GM23338 (cell line): ENCODE measurements around the gene PAGE5. TPM values are rescaled to one million over a fixed set of nuclear protein-coding genes. Genes with fewer than 3 reads are reported as not detected.

ENCODE experiments used
- ATAC-seq: fragments of 200-7000 bp; cut with Tn5 transposase; 3 replicates; pipeline ENCODE4 v1.9.1; 2020
- DNase-seq: peaks from one replicate; pipeline ENCODE4 v3.0.0-alpha.2; 2015; ENCODE audit warnings: low spot score
- H2AFZ ChIP-seq: fragments of 200-600 bp; sonication (generic); 2 replicates; pipeline ENCODE4 v1.8.0; 2016; ENCODE audit warnings: antibody characterized with exemption, mild to moderate bottlenecking, moderate library complexity
- H3F3A ChIP-seq: fragments of 200-600 bp; sonication (generic); replicated peaks from 2 replicates; pipeline ENCODE4 v1.8.0; 2017; ENCODE audit warnings: antibody characterized with exemption, mixed run types, low read depth
- H3K27ac ChIP-seq: fragments of 200-600 bp; sonication (generic); 2 replicates; pipeline ENCODE4 v1.6.1; 2016; ENCODE audit warnings: low read depth
- H3K27me3 ChIP-seq: fragments of 200-600 bp; sonication (generic); 2 replicates; pipeline ENCODE4 v1.8.0; 2016; ENCODE audit warnings: mild to moderate bottlenecking, mixed run types, moderate library complexity; ENCODE audit not compliant: insufficient read depth
- H3K36me3 ChIP-seq: fragments of 200-600 bp; sonication (generic); 2 replicates; pipeline ENCODE4 v1.8.0; 2016; ENCODE audit warnings: mild to moderate bottlenecking; ENCODE audit not compliant: insufficient read depth
- H3K4me1 ChIP-seq: fragments of 200-600 bp; sonication (generic); 2 replicates; pipeline ENCODE4 v1.8.0; 2016; ENCODE audit warnings: mild to moderate bottlenecking, moderate library complexity; ENCODE audit not compliant: insufficient read depth
- H3K4me2 ChIP-seq: fragments of 200-600 bp; sonication (generic); 2 replicates; pipeline ENCODE4 v1.7.1; 2017; ENCODE audit warnings: mixed run types
- H3K4me3 ChIP-seq: fragments of 200-600 bp; sonication (generic); 2 replicates; pipeline ENCODE4 v1.6.1; 2016; ENCODE audit warnings: mixed run types
- H3K79me2 ChIP-seq: fragments of 200-600 bp; sonication (generic); replicated peaks from 2 replicates; pipeline ENCODE4 v1.8.0; 2017; ENCODE audit warnings: mild to moderate bottlenecking; ENCODE audit not compliant: insufficient read depth
- H3K9me2 ChIP-seq: fragments of 200-600 bp; sonication (generic); 2 replicates; pipeline ENCODE4 v1.8.0; 2017; ENCODE audit not compliant: insufficient read depth
- H4K20me1 ChIP-seq: fragments of 200-600 bp; sonication (generic); replicated peaks from 2 replicates; pipeline ENCODE4 v1.8.0; 2017; ENCODE audit warnings: mild to moderate bottlenecking; ENCODE audit not compliant: insufficient read depth
- H3K27ac Mint-ChIP-seq: 2 replicates; pipeline ENCODE4 v1.8.0; 2020; ENCODE audit warnings: inconsistent platforms, mild to moderate bottlenecking, moderate library complexity, mixed read lengths
- H3K27me3 Mint-ChIP-seq: 3 replicates; pipeline ENCODE4 v1.8.0; 2022; ENCODE audit warnings: low read depth, mild to moderate bottlenecking, moderate library complexity, mixed read lengths, inconsistent platforms; ENCODE audit not compliant: insufficient read depth, poor library complexity
- H3K36me3 Mint-ChIP-seq: 3 replicates; pipeline ENCODE4 v1.8.0; 2021; ENCODE audit warnings: low read depth, mild to moderate bottlenecking, inconsistent platforms, moderate library complexity, mixed read lengths
- H3K4me1 Mint-ChIP-seq: 3 replicates; pipeline ENCODE4 v1.8.0; 2020; ENCODE audit warnings: mild to moderate bottlenecking, inconsistent platforms, mixed read lengths
- H3K4me3 Mint-ChIP-seq: 3 replicates; pipeline ENCODE4 v1.8.0; 2021; ENCODE audit warnings: moderate library complexity, mild to moderate bottlenecking, inconsistent platforms, mixed read lengths
- H3K9me3 Mint-ChIP-seq: 3 replicates; pipeline ENCODE4 v1.8.0; 2020; ENCODE audit warnings: moderate library complexity, mild to moderate bottlenecking, inconsistent platforms, mixed read lengths
- CREB1 ChIP-seq: fragments of 250-450 bp; sonication (Bioruptor Pico); IDR thresholded peaks from 2 replicates; pipeline ENCODE4 v1.5.0; 2020; ENCODE audit warnings: low read depth, mild to moderate bottlenecking, moderate library complexity
- EZH2 ChIP-seq: fragments of 200-600 bp; sonication (generic); IDR thresholded peaks from one replicate; pipeline ENCODE4 v1.8.0; 2017; ENCODE audit warnings: antibody characterized with exemption, mild to moderate bottlenecking, low read depth; ENCODE audit not compliant: unreplicated experiment
- EZH2phosphoT487 ChIP-seq: fragments of 200-600 bp; sonication (generic); IDR thresholded peaks from one replicate; pipeline ENCODE4 v1.8.1; 2018; ENCODE audit warnings: antibody characterized with exemption; ENCODE audit not compliant: unreplicated experiment
- JUNB ChIP-seq: IDR thresholded peaks from one replicate; pipeline ENCODE4 v1.6.1; 2016; ENCODE audit warnings: antibody characterized with exemption; ENCODE audit not compliant: unreplicated experiment
- NANOG ChIP-seq: IDR thresholded peaks from 2 replicates; pipeline ENCODE4 v1.6.1; 2016; ENCODE audit warnings: antibody characterized with exemption, borderline replicate concordance
- POLR2AphosphoS5 ChIP-seq: IDR thresholded peaks from 2 replicates; pipeline ENCODE4 v1.6.1; 2016; ENCODE audit warnings: antibody characterized with exemption, low read depth
- STAT1 ChIP-seq: IDR thresholded peaks from one replicate; pipeline ENCODE4 v1.6.1; 2016; ENCODE audit warnings: antibody characterized with exemption; ENCODE audit not compliant: unreplicated experiment
- ZNF114 ChIP-seq: fragments of 250-450 bp; sonication (Bioruptor Pico); IDR thresholded peaks from 2 replicates; pipeline ENCODE4 v1.5.0; 2020; ENCODE audit warnings: mild to moderate bottlenecking, moderate library complexity
- ZNF331 ChIP-seq: fragments of 250-450 bp; sonication (Bioruptor Pico); IDR thresholded peaks from 2 replicates; pipeline ENCODE4 v1.5.0; 2020; ENCODE audit warnings: low read depth, mild to moderate bottlenecking, moderate library complexity
- long read RNA-seq: library from polyadenylated mRNA; unstranded; transcript quantifications from one replicate; pipeline ENCODE4 v2.0.0, GENCODE V29; 2020; ENCODE audit not compliant: unreplicated experiment
- polyA plus RNA-seq: library from polyadenylated mRNA; unstranded; fragments of >200 nt; fragmentation: Nextera tagmentation; extraction: Ambion mirVana; gene quantifications from 2 replicates; pipeline ENCODE4 v1.2.1, GENCODE V29; 2016
- total RNA-seq: library from RNA; depleted of rRNA; stranded (reverse); fragments of >200 nt; shearing (Covaris generic); gene quantifications from 2 replicates; pipeline ENCODE4 v1.2.3, GENCODE V29; 2014; rRNA removed
- TF ChIP-seq, protein P1 (sequence below): IDR thresholded peaks from one replicate; pipeline ENCODE4 v1.6.1; 2018; ENCODE audit warnings: antibody characterized with exemption; ENCODE audit not compliant: unreplicated experiment
- TF ChIP-seq, protein P2 (sequence below), 2 experiments: fragments of 200-600 bp in 1 of 2; sonication (generic) in 1 of 2; conservative IDR thresholded peaks; 2 replicates each; pipeline versions ENCODE4 v1.5.1 to v1.6.1; 2016 to 2017; ENCODE audit warnings: antibody characterized with exemption in 2 of 2, low read depth in 2 of 2, mild to moderate bottlenecking in 2 of 2, moderate library complexity in 1 of 2
- TF ChIP-seq, protein P3 (sequence below): fragments of 250-450 bp; sonication (Bioruptor Pico); IDR thresholded peaks from 2 replicates; pipeline ENCODE4 v1.5.0; 2020; ENCODE audit warnings: mild to moderate bottlenecking, moderate library complexity
- TF ChIP-seq, protein P4 (sequence below): IDR thresholded peaks from 2 replicates; pipeline ENCODE4 v1.6.1; 2016; ENCODE audit warnings: antibody characterized with exemption

The PAGE5 gene, protein sequence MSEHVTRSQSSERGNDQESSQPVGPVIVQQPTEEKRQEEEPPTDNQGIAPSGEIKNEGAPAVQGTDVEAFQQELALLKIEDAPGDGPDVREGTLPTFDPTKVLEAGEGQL
- total RNA-seq (not detected in 2 replicates), polyA plus RNA-seq (not detected in 2 replicates)
- long read RNA-seq: 0 reads

DNA sequence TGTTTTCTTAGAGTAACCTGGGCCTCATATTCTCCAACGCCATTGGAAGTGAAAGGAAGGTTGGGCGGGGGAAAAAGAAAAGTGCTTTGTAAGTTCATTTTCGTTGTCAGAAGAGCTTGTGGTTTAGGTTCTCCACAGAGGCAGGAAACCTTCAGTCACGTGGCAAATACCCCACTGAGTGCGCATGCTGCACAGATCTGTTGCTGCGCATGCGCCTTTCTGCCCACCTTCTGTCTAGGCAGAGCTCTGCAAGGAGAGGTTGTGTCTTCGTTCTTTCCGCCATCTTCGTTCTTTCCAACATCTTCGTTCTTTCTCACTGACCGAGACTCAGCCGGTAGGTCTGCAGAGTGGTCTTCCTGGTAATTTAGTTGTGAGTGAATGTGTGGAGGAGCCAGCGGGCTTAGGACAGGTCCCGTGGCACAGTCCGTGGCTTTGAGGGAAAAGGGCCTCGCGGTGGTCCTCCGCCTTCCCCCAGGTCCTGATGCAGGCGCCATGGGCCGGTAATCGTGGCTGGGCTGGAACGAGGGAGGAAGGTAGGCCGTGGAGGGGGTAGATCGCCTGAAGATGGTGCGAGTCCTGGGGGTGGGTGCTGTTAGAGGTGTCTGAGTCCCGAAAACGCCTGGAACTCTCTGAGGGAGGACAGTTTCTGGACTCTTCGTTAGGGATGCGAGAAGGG lies at the start of gene PAGE5:
Gene PAGE5, plus strand, starts transcription at position 228 of the 676 bp plus-strand sequence. CDS start 1,037 bp downstream, outside the sequence.
- no peak for DNase-seq
- no peaks in the 10 kb centered on the region for H3K9me2 ChIP-seq
- Mint-ChIP-seq H3K4me3 (no peak within 1 kb of the TSS), H3K9me3 (peaks cover 68% of the 10 kb centered on the region), H3K36me3 (no peaks in the 10 kb centered on the region; the same call in 2 of the 3 replicates), H3K27ac (no peak within 1 kb of the TSS), H3K4me1 (no peaks in the 10 kb centered on the region), H3K27me3 (no peaks in the 10 kb centered on the region)
- no peak for ATAC-seq
- H3K79me2 ChIP-seq: no peaks in the 10 kb centered on the region
- H2AFZ ChIP-seq: no peak within 1 kb of the TSS
- no peak within 1 kb of the TSS for H3K4me3 ChIP-seq
- H3K27me3 ChIP-seq: no peaks in the 10 kb centered on the region
- no peak within 1 kb of the TSS for H3K27ac ChIP-seq
- H3K4me1 ChIP-seq: no peaks in the 10 kb centered on the region
- H3F3A ChIP-seq: no peaks in the 10 kb centered on the region
- no peaks in the 10 kb centered on the region for H3K36me3 ChIP-seq
- no peak within 1 kb of the TSS for H3K4me2 ChIP-seq
- TF ChIP-seq ZNF331 (CRISPR knock-in tag) (no peak), STAT1 (no peak), ZNF114 (CRISPR knock-in tag) (no peak), NANOG (no peak), JUNB (no peak), EZH2phosphoT487 (no peak), CREB1 (no peak), POLR2AphosphoS5 (no peak), EZH2 (no peak)
- TF ChIP-seq, protein P1, sequence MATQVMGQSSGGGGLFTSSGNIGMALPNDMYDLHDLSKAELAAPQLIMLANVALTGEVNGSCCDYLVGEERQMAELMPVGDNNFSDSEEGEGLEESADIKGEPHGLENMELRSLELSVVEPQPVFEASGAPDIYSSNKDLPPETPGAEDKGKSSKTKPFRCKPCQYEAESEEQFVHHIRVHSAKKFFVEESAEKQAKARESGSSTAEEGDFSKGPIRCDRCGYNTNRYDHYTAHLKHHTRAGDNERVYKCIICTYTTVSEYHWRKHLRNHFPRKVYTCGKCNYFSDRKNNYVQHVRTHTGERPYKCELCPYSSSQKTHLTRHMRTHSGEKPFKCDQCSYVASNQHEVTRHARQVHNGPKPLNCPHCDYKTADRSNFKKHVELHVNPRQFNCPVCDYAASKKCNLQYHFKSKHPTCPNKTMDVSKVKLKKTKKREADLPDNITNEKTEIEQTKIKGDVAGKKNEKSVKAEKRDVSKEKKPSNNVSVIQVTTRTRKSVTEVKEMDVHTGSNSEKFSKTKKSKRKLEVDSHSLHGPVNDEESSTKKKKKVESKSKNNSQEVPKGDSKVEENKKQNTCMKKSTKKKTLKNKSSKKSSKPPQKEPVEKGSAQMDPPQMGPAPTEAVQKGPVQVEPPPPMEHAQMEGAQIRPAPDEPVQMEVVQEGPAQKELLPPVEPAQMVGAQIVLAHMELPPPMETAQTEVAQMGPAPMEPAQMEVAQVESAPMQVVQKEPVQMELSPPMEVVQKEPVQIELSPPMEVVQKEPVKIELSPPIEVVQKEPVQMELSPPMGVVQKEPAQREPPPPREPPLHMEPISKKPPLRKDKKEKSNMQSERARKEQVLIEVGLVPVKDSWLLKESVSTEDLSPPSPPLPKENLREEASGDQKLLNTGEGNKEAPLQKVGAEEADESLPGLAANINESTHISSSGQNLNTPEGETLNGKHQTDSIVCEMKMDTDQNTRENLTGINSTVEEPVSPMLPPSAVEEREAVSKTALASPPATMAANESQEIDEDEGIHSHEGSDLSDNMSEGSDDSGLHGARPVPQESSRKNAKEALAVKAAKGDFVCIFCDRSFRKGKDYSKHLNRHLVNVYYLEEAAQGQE: no peak
- TF ChIP-seq, protein P2, sequence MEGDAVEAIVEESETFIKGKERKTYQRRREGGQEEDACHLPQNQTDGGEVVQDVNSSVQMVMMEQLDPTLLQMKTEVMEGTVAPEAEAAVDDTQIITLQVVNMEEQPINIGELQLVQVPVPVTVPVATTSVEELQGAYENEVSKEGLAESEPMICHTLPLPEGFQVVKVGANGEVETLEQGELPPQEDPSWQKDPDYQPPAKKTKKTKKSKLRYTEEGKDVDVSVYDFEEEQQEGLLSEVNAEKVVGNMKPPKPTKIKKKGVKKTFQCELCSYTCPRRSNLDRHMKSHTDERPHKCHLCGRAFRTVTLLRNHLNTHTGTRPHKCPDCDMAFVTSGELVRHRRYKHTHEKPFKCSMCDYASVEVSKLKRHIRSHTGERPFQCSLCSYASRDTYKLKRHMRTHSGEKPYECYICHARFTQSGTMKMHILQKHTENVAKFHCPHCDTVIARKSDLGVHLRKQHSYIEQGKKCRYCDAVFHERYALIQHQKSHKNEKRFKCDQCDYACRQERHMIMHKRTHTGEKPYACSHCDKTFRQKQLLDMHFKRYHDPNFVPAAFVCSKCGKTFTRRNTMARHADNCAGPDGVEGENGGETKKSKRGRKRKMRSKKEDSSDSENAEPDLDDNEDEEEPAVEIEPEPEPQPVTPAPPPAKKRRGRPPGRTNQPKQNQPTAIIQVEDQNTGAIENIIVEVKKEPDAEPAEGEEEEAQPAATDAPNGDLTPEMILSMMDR (conservative IDR thresholded peaks at IDR 0.05; ENCODE audit: low read depth in 2 of 2): no peak
- TF ChIP-seq, protein P3, sequence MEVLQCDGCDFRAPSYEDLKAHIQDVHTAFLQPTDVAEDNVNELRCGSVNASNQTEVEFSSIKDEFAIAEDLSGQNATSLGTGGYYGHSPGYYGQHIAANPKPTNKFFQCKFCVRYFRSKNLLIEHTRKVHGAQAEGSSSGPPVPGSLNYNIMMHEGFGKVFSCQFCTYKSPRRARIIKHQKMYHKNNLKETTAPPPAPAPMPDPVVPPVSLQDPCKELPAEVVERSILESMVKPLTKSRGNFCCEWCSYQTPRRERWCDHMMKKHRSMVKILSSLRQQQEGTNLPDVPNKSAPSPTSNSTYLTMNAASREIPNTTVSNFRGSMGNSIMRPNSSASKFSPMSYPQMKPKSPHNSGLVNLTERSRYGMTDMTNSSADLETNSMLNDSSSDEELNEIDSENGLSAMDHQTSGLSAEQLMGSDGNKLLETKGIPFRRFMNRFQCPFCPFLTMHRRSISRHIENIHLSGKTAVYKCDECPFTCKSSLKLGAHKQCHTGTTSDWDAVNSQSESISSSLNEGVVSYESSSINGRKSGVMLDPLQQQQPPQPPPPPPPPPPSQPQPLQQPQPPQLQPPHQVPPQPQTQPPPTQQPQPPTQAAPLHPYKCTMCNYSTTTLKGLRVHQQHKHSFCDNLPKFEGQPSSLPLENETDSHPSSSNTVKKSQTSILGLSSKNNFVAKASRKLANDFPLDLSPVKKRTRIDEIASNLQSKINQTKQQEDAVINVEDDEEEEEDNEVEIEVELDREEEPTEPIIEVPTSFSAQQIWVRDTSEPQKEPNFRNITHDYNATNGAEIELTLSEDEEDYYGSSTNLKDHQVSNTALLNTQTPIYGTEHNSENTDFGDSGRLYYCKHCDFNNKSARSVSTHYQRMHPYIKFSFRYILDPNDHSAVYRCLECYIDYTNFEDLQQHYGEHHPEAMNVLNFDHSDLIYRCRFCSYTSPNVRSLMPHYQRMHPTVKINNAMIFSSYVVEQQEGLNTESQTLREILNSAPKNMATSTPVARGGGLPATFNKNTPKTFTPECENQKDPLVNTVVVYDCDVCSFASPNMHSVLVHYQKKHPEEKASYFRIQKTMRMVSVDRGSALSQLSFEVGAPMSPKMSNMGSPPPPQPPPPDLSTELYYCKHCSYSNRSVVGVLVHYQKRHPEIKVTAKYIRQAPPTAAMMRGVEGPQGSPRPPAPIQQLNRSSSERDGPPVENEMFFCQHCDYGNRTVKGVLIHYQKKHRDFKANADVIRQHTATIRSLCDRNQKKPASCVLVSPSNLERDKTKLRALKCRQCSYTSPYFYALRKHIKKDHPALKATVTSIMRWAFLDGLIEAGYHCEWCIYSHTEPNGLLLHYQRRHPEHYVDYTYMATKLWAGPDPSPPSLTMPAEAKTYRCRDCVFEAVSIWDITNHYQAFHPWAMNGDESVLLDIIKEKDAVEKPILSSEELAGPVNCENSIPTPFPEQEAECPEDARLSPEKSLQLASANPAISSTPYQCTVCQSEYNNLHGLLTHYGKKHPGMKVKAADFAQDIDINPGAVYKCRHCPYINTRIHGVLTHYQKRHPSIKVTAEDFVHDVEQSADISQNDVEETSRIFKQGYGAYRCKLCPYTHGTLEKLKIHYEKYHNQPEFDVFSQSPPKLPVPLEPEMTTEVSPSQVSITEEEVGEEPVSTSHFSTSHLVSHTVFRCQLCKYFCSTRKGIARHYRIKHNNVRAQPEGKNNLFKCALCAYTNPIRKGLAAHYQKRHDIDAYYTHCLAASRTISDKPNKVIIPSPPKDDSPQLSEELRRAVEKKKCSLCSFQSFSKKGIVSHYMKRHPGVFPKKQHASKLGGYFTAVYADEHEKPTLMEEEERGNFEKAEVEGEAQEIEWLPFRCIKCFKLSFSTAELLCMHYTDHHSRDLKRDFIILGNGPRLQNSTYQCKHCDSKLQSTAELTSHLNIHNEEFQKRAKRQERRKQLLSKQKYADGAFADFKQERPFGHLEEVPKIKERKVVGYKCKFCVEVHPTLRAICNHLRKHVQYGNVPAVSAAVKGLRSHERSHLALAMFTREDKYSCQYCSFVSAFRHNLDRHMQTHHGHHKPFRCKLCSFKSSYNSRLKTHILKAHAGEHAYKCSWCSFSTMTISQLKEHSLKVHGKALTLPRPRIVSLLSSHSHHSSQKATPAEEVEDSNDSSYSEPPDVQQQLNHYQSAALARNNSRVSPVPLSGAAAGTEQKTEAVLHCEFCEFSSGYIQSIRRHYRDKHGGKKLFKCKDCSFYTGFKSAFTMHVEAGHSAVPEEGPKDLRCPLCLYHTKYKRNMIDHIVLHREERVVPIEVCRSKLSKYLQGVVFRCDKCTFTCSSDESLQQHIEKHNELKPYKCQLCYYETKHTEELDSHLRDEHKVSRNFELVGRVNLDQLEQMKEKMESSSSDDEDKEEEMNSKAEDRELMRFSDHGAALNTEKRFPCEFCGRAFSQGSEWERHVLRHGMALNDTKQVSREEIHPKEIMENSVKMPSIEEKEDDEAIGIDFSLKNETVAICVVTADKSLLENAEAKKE: no peak
- TF ChIP-seq, protein P4, sequence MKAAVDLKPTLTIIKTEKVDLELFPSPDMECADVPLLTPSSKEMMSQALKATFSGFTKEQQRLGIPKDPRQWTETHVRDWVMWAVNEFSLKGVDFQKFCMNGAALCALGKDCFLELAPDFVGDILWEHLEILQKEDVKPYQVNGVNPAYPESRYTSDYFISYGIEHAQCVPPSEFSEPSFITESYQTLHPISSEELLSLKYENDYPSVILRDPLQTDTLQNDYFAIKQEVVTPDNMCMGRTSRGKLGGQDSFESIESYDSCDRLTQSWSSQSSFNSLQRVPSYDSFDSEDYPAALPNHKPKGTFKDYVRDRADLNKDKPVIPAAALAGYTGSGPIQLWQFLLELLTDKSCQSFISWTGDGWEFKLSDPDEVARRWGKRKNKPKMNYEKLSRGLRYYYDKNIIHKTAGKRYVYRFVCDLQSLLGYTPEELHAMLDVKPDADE: no peak
- no peaks in the 10 kb centered on the region for H4K20me1 ChIP-seq
